A549 (cell line): ENCODE results near the gene TTC32. TPM values are rescaled to one million over a fixed set of nuclear protein-coding genes. Genes with fewer than 3 reads are reported as not detected.

Experiments used
- ATAC-seq, 2 experiments: fragments of 200-7000 bp in 1 of 2; fragments of >200 bp in 1 of 2; cut with Nextera tagmentation in 1 of 2; cut with Tn5 transposase in 1 of 2; 3 replicates each; pipeline versions ENCODE4 v1.8.0 to v1.9.1; 2018 to 2020; ENCODE audit warnings: mild to moderate bottlenecking in 1 of 2, moderate library complexity in 1 of 2
- CTCF ChIA-PET: fragments of 300-600 bp; sonication (Branson Sonifier 250); formaldehyde crosslinking; extraction: SDS; loops from one replicate; lab custom pipeline; 2021; ENCODE audit warnings: antibody characterized with exemption, inconsistent platforms; lab: Yijun Ruan, JAX
- POLR2A ChIA-PET: fragments of 350-600 bp; formaldehyde crosslinking; extraction: SDS; loops from one replicate; lab custom pipeline; 2021; ENCODE audit warnings: antibody characterized with exemption, inconsistent platforms; lab: Yijun Ruan, JAX
- DNase-seq, 2 experiments: peaks; one replicate each; pipeline versions ENCODE4 v3.0.0 to v3.0.0-alpha.2; 2011 to 2016; ENCODE audit warnings: low read depth in 1 of 2, low spot score in 1 of 2
- FAIRE-seq: peaks from 2 replicates; lab custom pipeline; 2011; peaks lifted over from hg19 to GRCh38; lab: Jason Lieb, UNC
- H3K27ac ChIP-seq, 2 experiments: fragments of >200 bp; sonication (Bioruptor Twin); formaldehyde crosslinking; 3 replicates each; pipeline ENCODE4 v1.5.1; 2016 to 2017
- H3K4me1 ChIP-seq: fragments of >200 bp; sonication (Bioruptor Twin); formaldehyde crosslinking; 3 replicates; pipeline ENCODE4 v1.6.1; 2016
- H3K4me2 ChIP-seq: fragments of >200 bp; sonication (Bioruptor Twin); formaldehyde crosslinking; 3 replicates; pipeline ENCODE4 v1.6.1; 2016
- H3K4me3 ChIP-seq: fragments of >200 bp; sonication (Bioruptor Twin); formaldehyde crosslinking; 3 replicates; pipeline ENCODE4 v1.5.1; 2016
- H3K9me3 ChIP-seq: fragments of >200 bp; sonication (Bioruptor Twin); formaldehyde crosslinking; 3 replicates; pipeline ENCODE4 v1.6.1; 2016
- ESRRA ChIP-seq: fragments of 150-350 bp; IDR thresholded peaks from 2 replicates; pipeline ENCODE4 v1.6.1; 2014; ENCODE audit warnings: mild to moderate bottlenecking, low read length, borderline replicate concordance
- HES2 ChIP-seq: fragments of >200 bp; sonication (Bioruptor Twin); formaldehyde crosslinking; IDR thresholded peaks from 2 replicates; pipeline ENCODE4 v1.6.1; 2016
- JUN ChIP-seq, 2 experiments: fragments of >200 bp; sonication (Bioruptor Twin); formaldehyde crosslinking; IDR thresholded peaks; 2 replicates in 1 of 2; 3 replicates in 1 of 2; pipeline ENCODE4 v1.6.1; 2016 to 2017
- KDM5A ChIP-seq: fragments of 200-600 bp; sonication (generic); IDR thresholded peaks from 2 replicates; pipeline ENCODE4 v1.6.1; 2016; ENCODE audit warnings: antibody characterized with exemption, mild to moderate bottlenecking
- MAFK ChIP-seq: fragments of 450-650 bp; IDR thresholded peaks from 2 replicates; pipeline ENCODE4 v1.6.1; 2014; ENCODE audit not compliant: partially characterized antibody
- NR3C1 ChIP-seq: fragments of >200 bp; sonication (Bioruptor Twin); formaldehyde crosslinking; IDR thresholded peaks from 3 replicates; pipeline ENCODE4 v1.6.1; 2017
- PHF8 ChIP-seq: fragments of 200-600 bp; sonication (generic); IDR thresholded peaks from 2 replicates; pipeline ENCODE4 v1.6.1; 2016; ENCODE audit warnings: low read depth, mild to moderate bottlenecking, antibody characterized with exemption, moderate library complexity, borderline replicate concordance
- RCOR1 ChIP-seq: fragments of 150-350 bp; IDR thresholded peaks from 2 replicates; pipeline ENCODE4 v1.6.1; 2014; ENCODE audit warnings: antibody characterized with exemption, low read length, low read depth
- REST ChIP-seq: fragments of 200-600 bp; sonication (generic); IDR thresholded peaks from 2 replicates; pipeline ENCODE4 v1.6.1; 2016; ENCODE audit warnings: antibody characterized with exemption, mild to moderate bottlenecking, moderate library complexity
- ZSCAN20 ChIP-seq: fragments of 250-450 bp; sonication (Bioruptor Pico); IDR thresholded peaks from 2 replicates; pipeline ENCODE4 v1.8.0; 2022; ENCODE audit warnings: mild to moderate bottlenecking, moderate library complexity
- WGBS: methylation state at CpG from one replicate; pipeline ENCODE4 v1.1.6; 2017; ENCODE audit errors: missing lambda C conversion rate; 5-methylcytosine and 5-hydroxymethylcytosine counted together
- polyA plus RNA-seq, 4 experiments: library from polyadenylated mRNA; depleted of rRNA in 3 of 4; stranded (reverse); fragments of >200 nt; fragmentation: RNase III in 1 of 4; extraction: RNeasy Plus Mini Kit Qiagen cat#74134 plus additional on column Dnase treatment in 1 of 4; gene quantifications; 2 replicates in 3 of 4; 3 replicates in 1 of 4; pipeline ENCODE4 v1.2.3, GENCODE V29; 2011 to 2017

TTC32 gene
- polyA plus RNA-seq, 2 of the 4 experiments (the other 2 are of a cell fraction): 22.4 to 37.1 TPM

DNA sequence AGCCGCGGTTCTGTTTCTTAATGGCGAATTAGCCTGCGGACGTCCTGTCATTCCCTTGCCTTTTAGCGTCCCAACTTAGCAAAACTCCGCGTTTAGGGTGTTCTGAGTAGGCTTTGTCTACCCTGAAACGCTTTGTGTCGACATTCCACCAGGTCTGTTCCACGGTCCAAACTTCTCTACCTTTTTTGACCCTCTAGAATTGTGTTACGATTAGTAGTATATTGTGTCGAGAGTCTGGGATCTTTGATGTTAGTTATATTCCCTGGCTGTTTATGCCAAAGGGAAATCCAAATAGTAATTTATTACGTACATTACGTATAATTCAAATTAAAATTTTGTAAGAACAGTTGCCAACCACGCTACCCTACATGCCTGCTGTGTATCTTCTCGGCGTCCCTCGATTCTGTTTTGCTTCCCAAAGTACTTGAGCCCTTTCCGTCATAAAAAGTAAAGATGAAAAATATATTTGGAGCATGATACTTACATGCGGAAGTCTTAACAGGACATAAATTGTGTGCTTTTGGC lies 495 bp upstream of the TTC32 start:
- TF ChIP-seq RCOR1 (no peak), KDM5A (peak; percentile 28; the same call in 1 of the 2 replicates), PHF8 (no peak), JUN (IDR thresholded peaks at IDR 0.05) (peak in 1 of 2 experiments; percentile 17; a peak in 1 of 5 replicates), NR3C1 (no peak), MAFK (no peak)
- Histone ChIP-seq H3K27ac (peak overlapping the region; percentile 91 to 97), H3K4me3 (peak overlapping the region; percentile 61), H3K4me1 (peaks cover 37% of the 10 kb centered on the region; the same call in 2 of the 3 replicates), H3K9me3 (no peaks in the 10 kb centered on the region), H3K4me2 (peak overlapping the region; percentile 74)
- no peak for FAIRE-seq
- CTCF ChIA-PET: interaction anchor here (2.4 kb wide), 1 partner anchor 11 kb away, joined by 5 read pairs; no protein-coding TSS in a partner anchor
- peak; percentile 1 to 46; a peak in 4 of 6 replicates for ATAC-seq
- WGBS: under 1% methylated on average over 20 of the region's 21 CpGs
- DNase-seq: peak; percentile 15 to 31
- POLR2A ChIA-PET: no interaction called here

DNA sequence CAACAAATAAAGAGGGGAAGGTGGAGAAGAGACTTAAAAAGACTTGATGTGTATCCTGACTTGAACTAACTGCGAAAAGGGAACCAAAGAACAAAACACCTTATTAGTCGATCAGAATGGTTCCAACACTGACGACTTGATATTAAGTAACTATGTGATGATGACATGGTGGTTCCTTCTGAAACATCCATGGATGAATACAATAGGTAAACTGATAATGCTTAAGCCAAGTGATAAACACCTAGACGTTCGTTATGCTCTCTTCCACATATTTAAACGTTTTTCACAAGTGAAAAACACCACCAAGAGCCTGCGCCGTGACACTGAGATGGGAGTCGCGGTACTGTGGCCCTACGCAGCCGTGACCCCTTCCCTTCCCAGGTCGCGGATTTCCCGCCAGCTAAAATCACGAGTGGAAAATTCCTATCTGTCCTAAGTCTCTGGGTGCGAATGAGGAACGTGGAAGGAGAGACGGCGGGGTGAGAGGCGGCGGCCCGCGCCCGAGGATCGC lies 797 bp downstream of the TTC32 start:
- 2% methylated on average over 26 of the region's 26 CpGs for WGBS
- Histone ChIP-seq H3K27ac (peak overlapping the region; percentile 91 to 97), H3K4me2 (peak overlapping the region; percentile 90), H3K9me3 (no peaks in the 10 kb centered on the region), H3K4me3 (peak overlapping the region; percentile 61), H3K4me1 (peaks cover 37% of the 10 kb centered on the region; the same call in 2 of the 3 replicates)
- FAIRE-seq (no peak), DNase-seq (peak; percentile 13 to 35), ATAC-seq (peak; percentile 45 to 50)
- ChIA-PET POLR2A (interaction anchor here (0.7 to 1.0 kb wide), 6 partner anchors 8 to 324 kb away, joined by 3 to 7 read pairs (median 4); partner anchors contain the start of gene SDC1), CTCF (no interaction called here)
- TF ChIP-seq HES2 (no peak), KDM5A (peak; percentile 30; the same call in 1 of the 2 replicates)

GRCh38 chr2:19899985-19900930 lies 1.5 kb downstream of the TTC32 start:
- Histone ChIP-seq H3K27ac (peak overlapping the region; percentile 91 to 97), H3K4me3 (peak overlapping the region; percentile 61), H3K4me1 (peaks cover 43% of the 10 kb centered on the region; the same call in 2 of the 3 replicates), H3K9me3 (no peaks in the 10 kb centered on the region), H3K4me2 (peak overlapping the region; percentile 90)
- DNase-seq (peak; percentile 5 to 24), ATAC-seq (no peak), FAIRE-seq (no peak)
- ChIA-PET CTCF (interaction anchor here (0.9 kb wide), 1 partner anchor 547 kb away, joined by 3 read pairs; no protein-coding TSS in a partner anchor), POLR2A (no interaction called here)
- TF ChIP-seq REST: no peak
- TF ChIP-seq ESRRA: no peak
- no peak for TF ChIP-seq ZSCAN20 (CRISPR knock-in tag)
- WGBS: 18% methylated on average over 11 of the region's 11 CpGs
